Karpas-422 (cell line): ENCODE results near the gene DLGAP1. TPM values are rescaled to one million over a fixed set of nuclear protein-coding genes. Genes with fewer than 3 reads are reported as not detected.

Experiments
- DNase-seq: peaks from one replicate; pipeline ENCODE4 v3.0.0-alpha.2; 2015
- H2AFZ ChIP-seq: fragments of 200-600 bp; sonication (generic); 2 replicates; pipeline ENCODE4 v1.6.1; 2014; ENCODE audit warnings: antibody characterized with exemption, low read length, mixed read lengths
- H3K27ac ChIP-seq: fragments of 200-600 bp; sonication (generic); 2 replicates; pipeline ENCODE4 v1.5.1; 2014; ENCODE audit warnings: mild to moderate bottlenecking, low read length, moderate library complexity
- H3K27me3 ChIP-seq: fragments of 200-600 bp; sonication (generic); 2 replicates; pipeline ENCODE4 v1.6.1; 2014; ENCODE audit warnings: low read length, mixed read lengths
- H3K36me3 ChIP-seq: fragments of 200-600 bp; sonication (generic); 2 replicates; pipeline ENCODE4 v1.6.1; 2014; ENCODE audit warnings: low read length, mixed read lengths; ENCODE audit not compliant: insufficient read depth
- H3K4me1 ChIP-seq: fragments of 200-600 bp; sonication (generic); 2 replicates; pipeline ENCODE4 v1.6.1; 2014; ENCODE audit warnings: mild to moderate bottlenecking, low read length, mixed read lengths
- H3K4me2 ChIP-seq: fragments of 200-600 bp; sonication (generic); 2 replicates; pipeline ENCODE4 v1.6.1; 2014; ENCODE audit warnings: low read length, low read depth, mild to moderate bottlenecking; ENCODE audit not compliant: poor library complexity, severe bottlenecking
- H3K4me3 ChIP-seq: fragments of 200-600 bp; sonication (generic); 2 replicates; pipeline ENCODE4 v1.5.1; 2014; ENCODE audit warnings: mild to moderate bottlenecking, antibody characterized with exemption, low read length, mixed read lengths
- H3K79me2 ChIP-seq: fragments of 200-600 bp; sonication (generic); 2 replicates; pipeline ENCODE4 v1.6.1; 2014; ENCODE audit warnings: mild to moderate bottlenecking, low read length, mixed read lengths
- H3K9ac ChIP-seq: fragments of 200-600 bp; sonication (generic); 2 replicates; pipeline ENCODE4 v1.6.0; 2014; ENCODE audit warnings: low read length
- H3K9me2 ChIP-seq: fragments of 200-600 bp; sonication (generic), shearing (Covaris generic); replicated peaks from 2 replicates; pipeline ENCODE4 v1.6.0; 2014; ENCODE audit warnings: mild to moderate bottlenecking, low read length, moderate library complexity; ENCODE audit not compliant: insufficient read depth
- H3K9me3 ChIP-seq: fragments of 300-700, 200-600 bp; sonication (generic); 2 replicates; pipeline ENCODE4 v1.6.1; 2014; ENCODE audit warnings: low read length, mixed read lengths
- H4K20me1 ChIP-seq: fragments of 200-600 bp; sonication (generic); 2 replicates; pipeline ENCODE4 v1.6.1; 2014; ENCODE audit warnings: mild to moderate bottlenecking, antibody characterized with exemption, low read length, low read depth; ENCODE audit not compliant: insufficient read depth
- total RNA-seq: library from RNA; depleted of rRNA; stranded (reverse); fragments of >200 nt; shearing (Covaris generic); gene quantifications from 2 replicates; pipeline ENCODE4 v1.2.3, GENCODE V29; 2014; ENCODE audit warnings: low replicate concordance

Gene DLGAP1
- total RNA-seq, 1 experiment from 2014 or later = 8.8 TPM

DNA sequence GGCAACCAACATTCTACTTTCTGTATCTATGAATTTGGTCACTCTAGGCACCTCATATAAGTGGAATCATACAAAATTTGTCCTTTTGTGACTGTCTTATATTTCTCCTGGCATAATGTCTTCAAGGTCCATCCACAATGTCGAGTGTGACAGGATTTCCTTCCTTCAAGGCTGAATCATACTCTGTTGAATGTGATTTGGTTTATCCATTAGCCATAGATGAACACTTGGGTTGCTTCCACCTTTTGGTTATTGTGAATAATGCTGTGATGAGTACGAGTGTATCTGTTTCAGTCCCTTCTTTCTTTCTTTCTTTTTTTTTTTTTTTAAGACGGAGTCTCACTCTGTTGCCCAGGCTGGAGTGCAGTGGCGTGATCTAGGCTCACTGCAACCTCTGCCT lies 693.8 kb downstream of the DLGAP1 start:
- H2AFZ ChIP-seq = no peak overlapping the region

DNA sequence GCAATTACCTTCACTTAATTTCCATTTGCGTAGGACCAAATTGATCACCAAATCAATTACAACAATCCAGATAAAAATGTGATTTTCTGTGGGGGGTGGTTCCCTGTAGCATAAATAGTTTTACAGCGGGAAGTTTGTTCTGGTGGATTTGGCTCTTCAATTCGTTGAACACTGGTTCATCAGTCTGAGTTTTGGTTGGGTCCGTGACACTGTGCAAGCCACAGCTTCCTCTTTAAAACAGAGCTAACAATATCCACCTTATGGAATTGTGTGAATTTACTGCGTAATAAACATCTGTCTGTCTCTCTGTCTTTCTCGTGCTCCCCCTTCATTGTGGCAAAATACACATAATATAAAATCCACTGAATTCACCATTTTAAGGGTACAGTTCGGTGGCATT lies 694.4 kb downstream of the DLGAP1 start:
- no peak overlapping the region for H3K27ac ChIP-seq
- no peak overlapping the region for H3K4me3 ChIP-seq
- no peak overlapping the region for H3K4me2 ChIP-seq
- H3K9me3 ChIP-seq = no peaks in the 10 kb centered on the region
- H3K79me2 ChIP-seq = no peaks in the 10 kb centered on the region
- H4K20me1 ChIP-seq = no peaks in the 10 kb centered on the region
- no peaks in the 10 kb centered on the region for H3K4me1 ChIP-seq
- no peaks in the 10 kb centered on the region for H3K9me2 ChIP-seq
- H3K36me3 ChIP-seq = no peaks in the 10 kb centered on the region
- H3K27me3 ChIP-seq = 0 out of 2 replicates have a peak, but pooled peaks cover 3% of the 10 kb centered on the region
- H3K9ac ChIP-seq = no peak overlapping the region
- DNase-seq = no peak
- H2AFZ ChIP-seq = no peak overlapping the region

More for the DNA sequence above, 693.8 kb downstream of the DLGAP1 start:
- DNase-seq = no peak
- no peaks in the 10 kb centered on the region for H3K9me3 ChIP-seq
- no peaks in the 10 kb centered on the region for H4K20me1 ChIP-seq
- no peaks in the 10 kb centered on the region for H3K79me2 ChIP-seq
- no peak overlapping the region for H3K4me3 ChIP-seq
- H3K9me2 ChIP-seq = no peaks in the 10 kb centered on the region
- H3K27me3 ChIP-seq = peaks cover 3% of the 10 kb centered on the region; the same call in 1 of the 2 replicates
- no peak overlapping the region for H3K4me2 ChIP-seq
- no peak overlapping the region for H3K27ac ChIP-seq
- no peaks in the 10 kb centered on the region for H3K4me1 ChIP-seq
- H3K36me3 ChIP-seq = no peaks in the 10 kb centered on the region
- H3K9ac ChIP-seq = no peak overlapping the region

DNA sequence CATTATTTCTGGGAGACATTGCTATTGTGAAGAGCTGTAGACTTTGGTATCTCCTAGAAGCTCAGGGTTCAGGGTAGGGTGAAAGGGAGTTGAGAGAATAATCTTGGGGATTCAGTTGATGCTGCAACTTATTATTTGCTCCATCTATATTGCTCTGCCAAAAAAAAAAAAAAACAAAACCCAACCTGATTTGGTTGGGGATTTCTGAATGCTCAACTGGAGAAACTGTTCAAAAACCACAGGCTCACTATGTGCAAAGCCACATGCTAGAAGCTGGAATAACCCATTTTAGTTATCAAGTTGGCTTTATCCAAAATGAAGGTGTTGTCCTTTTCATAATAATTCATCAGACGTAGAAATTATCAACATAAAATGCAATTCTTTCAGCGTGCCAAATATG lies 696.0 kb downstream of the DLGAP1 start:
- Histone ChIP-seq H2AFZ (no peak overlapping the region), H3K27ac (no peak overlapping the region), H3K9me3 (no peaks in the 10 kb centered on the region), H3K27me3 (0 out of 2 replicates have a peak, but pooled peaks cover under 1% of the 10 kb centered on the region), H3K4me3 (no peak overlapping the region), H4K20me1 (no peaks in the 10 kb centered on the region), H3K9ac (no peak overlapping the region), H3K4me2 (no peak overlapping the region), H3K36me3 (no peaks in the 10 kb centered on the region), H3K79me2 (no peaks in the 10 kb centered on the region), H3K4me1 (no peaks in the 10 kb centered on the region), H3K9me2 (no peaks in the 10 kb centered on the region)
- DNase-seq = no peak

DNA sequence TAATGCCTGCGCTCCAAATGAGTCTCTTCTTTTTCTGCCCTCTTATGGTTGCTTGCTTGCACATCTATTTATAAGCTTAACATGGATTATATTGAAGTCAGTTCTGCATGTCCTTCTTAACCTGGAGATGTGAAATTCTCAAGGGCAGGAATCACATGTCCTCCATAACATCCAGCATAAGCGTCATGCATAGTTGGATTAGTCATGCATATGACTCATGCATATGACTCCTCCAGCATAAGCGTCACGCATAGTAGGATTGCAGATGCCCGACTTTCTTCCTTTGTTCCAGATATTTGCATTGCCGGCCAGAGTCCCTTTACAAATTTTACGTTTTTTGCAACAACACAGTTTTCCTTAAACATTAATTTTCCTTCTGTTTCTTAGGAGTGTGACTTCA lies 696.6 kb downstream of the DLGAP1 start:
- no peaks in the 10 kb centered on the region for H3K9me3 ChIP-seq
- H3K9me2 ChIP-seq = no peaks in the 10 kb centered on the region
- H3K36me3 ChIP-seq = no peaks in the 10 kb centered on the region
- no peaks in the 10 kb centered on the region for H3K4me1 ChIP-seq
- no peaks in the 10 kb centered on the region for H4K20me1 ChIP-seq
- no peak overlapping the region for H3K27ac ChIP-seq
- H2AFZ ChIP-seq = no peak overlapping the region
- no peak overlapping the region for H3K9ac ChIP-seq
- no peak overlapping the region for H3K4me3 ChIP-seq
- no peak overlapping the region for H3K4me2 ChIP-seq
- H3K27me3 ChIP-seq = no peaks in the 10 kb centered on the region
- no peak for DNase-seq
- no peaks in the 10 kb centered on the region for H3K79me2 ChIP-seq

DNA sequence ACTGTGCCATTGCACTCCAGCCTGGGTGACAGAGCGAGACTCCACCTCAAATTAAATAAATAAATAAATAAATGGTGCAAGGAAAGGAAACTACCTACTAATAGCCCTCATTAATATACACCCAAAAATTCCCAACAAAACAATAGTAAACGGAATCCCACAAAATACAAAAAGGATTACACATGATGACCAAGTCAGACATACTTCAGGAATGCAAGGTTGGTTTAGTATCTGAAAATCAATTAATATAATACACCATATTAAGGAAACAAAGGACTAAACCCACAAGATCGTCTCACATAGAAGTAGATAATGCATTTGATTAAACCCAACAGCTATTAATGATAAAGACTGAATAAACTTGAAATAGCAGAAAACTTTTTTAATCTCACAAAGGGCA lies 697.7 kb downstream of the DLGAP1 start:
- Histone ChIP-seq H2AFZ (no peak overlapping the region), H3K27me3 (no peaks in the 10 kb centered on the region), H3K9me3 (no peaks in the 10 kb centered on the region), H3K4me3 (no peak overlapping the region), H3K36me3 (no peaks in the 10 kb centered on the region), H3K4me2 (no peak overlapping the region), H3K27ac (no peak overlapping the region), H3K9ac (no peak overlapping the region), H3K79me2 (no peaks in the 10 kb centered on the region), H3K9me2 (no peaks in the 10 kb centered on the region), H4K20me1 (no peaks in the 10 kb centered on the region), H3K4me1 (no peaks in the 10 kb centered on the region)
- DNase-seq = no peak

DNA sequence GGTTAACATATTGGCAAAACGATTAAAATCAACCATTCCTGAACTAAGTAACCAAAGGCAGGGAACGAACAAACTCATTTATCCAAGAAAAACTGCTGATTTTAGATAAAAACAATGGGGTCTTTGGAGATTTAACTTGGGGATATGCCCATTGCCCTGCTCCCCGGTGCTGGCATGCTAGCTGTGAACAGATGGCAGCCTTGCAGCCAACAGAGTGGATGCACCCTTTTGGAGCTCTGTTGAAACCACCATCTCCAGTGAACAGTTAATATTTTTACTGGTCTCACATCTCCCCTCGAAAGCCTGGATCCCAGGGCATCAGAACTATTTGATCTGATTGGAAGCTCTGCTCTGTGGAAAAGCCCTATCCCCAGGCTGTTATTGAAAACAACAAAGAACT lies 702.0 kb downstream of the DLGAP1 start:
- Histone ChIP-seq H2AFZ (no peak overlapping the region), H3K4me1 (no peaks in the 10 kb centered on the region)
- DNase-seq = no peak

DNA sequence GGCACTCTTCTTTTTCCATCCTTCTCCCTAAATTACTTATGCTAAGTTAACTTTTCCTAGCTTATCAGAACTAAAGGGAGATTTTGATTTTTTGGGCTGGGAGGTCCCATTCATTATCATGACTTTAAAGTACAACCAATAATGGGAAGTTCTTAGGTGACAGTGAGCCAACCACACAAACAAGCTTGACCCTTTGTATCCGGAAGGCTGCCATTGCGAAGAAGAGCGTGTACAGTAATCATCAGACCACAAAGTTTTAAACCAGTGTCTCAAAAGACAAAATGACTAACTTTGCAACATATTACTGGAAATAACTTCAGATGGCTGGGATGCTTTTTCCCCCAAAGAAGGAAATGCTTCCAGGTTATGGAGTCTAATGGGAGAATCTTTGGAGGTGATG lies 707.0 kb downstream of the DLGAP1 start:
- H3K4me1 ChIP-seq = no peaks in the 10 kb centered on the region
- H4K20me1 ChIP-seq = no peaks in the 10 kb centered on the region
- no peak overlapping the region for H3K4me2 ChIP-seq

More for the DNA sequence above, 702.0 kb downstream of the DLGAP1 start:
- Histone ChIP-seq H3K4me3 (no peak overlapping the region), H3K9me2 (no peaks in the 10 kb centered on the region), H3K27ac (no peak overlapping the region), H3K9me3 (no peaks in the 10 kb centered on the region), H3K79me2 (no peaks in the 10 kb centered on the region), H3K9ac (no peak overlapping the region), H3K27me3 (no peaks in the 10 kb centered on the region), H4K20me1 (no peaks in the 10 kb centered on the region), H3K4me2 (no peak overlapping the region), H3K36me3 (no peaks in the 10 kb centered on the region)

DNA sequence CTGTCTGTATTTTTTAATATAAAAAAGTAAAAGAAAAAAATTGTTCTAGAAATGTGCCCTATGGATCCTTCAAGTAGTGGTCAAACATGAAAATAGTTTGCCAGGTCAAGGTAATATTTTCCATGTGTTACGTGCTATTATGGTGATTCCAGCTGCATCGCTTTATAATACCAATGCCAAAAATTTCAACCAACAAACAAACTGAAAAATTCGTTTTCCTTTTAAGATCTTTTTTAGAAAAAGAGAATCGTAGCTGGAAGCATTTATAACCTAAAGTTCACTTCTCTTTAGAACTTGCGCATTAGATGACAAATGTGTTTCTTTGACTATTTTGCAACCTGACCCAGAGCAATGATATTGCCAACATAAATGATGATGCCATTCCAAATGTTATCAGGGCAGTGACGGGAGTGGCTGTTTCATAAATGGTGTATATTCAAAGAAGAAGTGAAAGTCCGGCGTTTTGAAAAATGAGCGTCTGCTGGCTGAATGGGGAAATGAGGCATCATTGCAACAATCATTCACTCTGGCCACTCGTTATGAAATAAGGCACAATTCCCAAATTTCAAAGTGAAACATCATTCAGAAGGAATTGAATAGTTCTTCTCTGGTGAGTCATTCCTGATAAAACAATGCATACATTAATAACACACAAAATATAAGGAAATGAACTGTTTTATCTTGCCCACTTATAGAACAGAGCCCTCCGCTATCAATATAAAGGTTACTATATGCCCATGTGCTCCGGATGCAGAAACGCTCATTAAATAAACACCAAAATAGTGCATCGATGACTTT lies 707.7 kb downstream of the DLGAP1 start:
- H3K4me2 ChIP-seq = no peak overlapping the region
- no peaks in the 10 kb centered on the region for H3K36me3 ChIP-seq
- H3K9ac ChIP-seq = no peak overlapping the region
- no peaks in the 10 kb centered on the region for H3K27me3 ChIP-seq
- H3K9me3 ChIP-seq = no peaks in the 10 kb centered on the region
- H3K27ac ChIP-seq = no peak overlapping the region
- H3K4me3 ChIP-seq = no peak overlapping the region
- H4K20me1 ChIP-seq = no peaks in the 10 kb centered on the region
- no peaks in the 10 kb centered on the region for H3K79me2 ChIP-seq
- H3K9me2 ChIP-seq = no peaks in the 10 kb centered on the region
- H3K4me1 ChIP-seq = no peaks in the 10 kb centered on the region
- H2AFZ ChIP-seq = no peak overlapping the region
- no peak for DNase-seq

More for the DNA sequence above, 707.0 kb downstream of the DLGAP1 start:
- Histone ChIP-seq H3K27ac (no peak overlapping the region), H3K9me3 (no peaks in the 10 kb centered on the region), H3K4me3 (no peak overlapping the region), H3K9me2 (no peaks in the 10 kb centered on the region), H2AFZ (no peak overlapping the region), H3K9ac (no peak overlapping the region), H3K36me3 (no peaks in the 10 kb centered on the region), H3K27me3 (no peaks in the 10 kb centered on the region), H3K79me2 (no peaks in the 10 kb centered on the region)
- DNase-seq = no peak
